ENCODE data around the gene IQCK.

GRCh38 chr16:19881028-19881427 is 163.0 kb downstream of the IQCK start:
- TF ChIP-seq CTCF (IDR thresholded peaks at IDR 0.05) (no peak), POLR2AphosphoS5 (IDR thresholded peaks at IDR 0.05) (no peak), POLR2A (IDR thresholded peaks at IDR 0.05) (no peak)
